ENCODE data around the gene H6PD.

- TF ChIP-seq CTCF (IDR thresholded peaks at IDR 0.05; ENCODE audit: insufficient read depth, low read length, poor library complexity, severe bottlenecking) (no peak), EZH2phosphoT487 (conservative IDR thresholded peaks at IDR 0.05; ENCODE audit: low read length) (0 out of 2 replicates have a peak, but pooled peaks have one; percentile 69)
These were observed 59.2 kb downstream of the H6PD start for GRCh38 chr1:9293533-9294404.
